K562 (cell line): Measurements from ENCODE around the gene PPDPF. TPM values are rescaled to one million over a fixed set of nuclear protein-coding genes. Genes with fewer than 3 reads are reported as not detected.

Experiments used
- BRD9 ChIP-seq: fragments of 450-650 bp; IDR thresholded peaks from 2 replicates; pipeline ENCODE4 v1.6.1; 2018; ENCODE audit warnings: low read depth; ENCODE audit not compliant: partially characterized antibody
- CCNT2 ChIP-seq: IDR thresholded peaks from 2 replicates; pipeline ENCODE4 v1.6.1; 2011; ENCODE audit warnings: borderline replicate concordance, low read depth, mild to moderate bottlenecking, moderate library complexity, mixed read lengths, low read length; ENCODE audit not compliant: insufficient read length; ENCODE audit errors: extremely low read depth
- FOS ChIP-seq: IDR thresholded peaks from 3 replicates; pipeline ENCODE4 v1.6.1; 2011; ENCODE audit not compliant: insufficient read length; ENCODE audit errors: extremely low read depth
- FOXK1 ChIP-seq: sonication (generic); formaldehyde crosslinking; IDR thresholded peaks from 2 replicates; pipeline ENCODE4 v1.8.0; 2022; ENCODE audit warnings: missing genetic modification reagents, mild to moderate bottlenecking, borderline replicate concordance
- IRF2 ChIP-seq: sonication (generic); formaldehyde crosslinking; IDR thresholded peaks from 2 replicates; pipeline ENCODE4 v1.8.1; 2022; ENCODE audit warnings: mild to moderate bottlenecking, missing genetic modification reagents
- KAT7 ChIP-seq: sonication (generic); formaldehyde crosslinking; IDR thresholded peaks from 2 replicates; pipeline ENCODE4 v1.8.0; 2022; ENCODE audit warnings: missing genetic modification reagents, mild to moderate bottlenecking, borderline replicate concordance
- MAX ChIP-seq: sonication (generic); formaldehyde crosslinking; IDR thresholded peaks from 2 replicates; pipeline ENCODE4 v1.9.0; 2022; ENCODE audit warnings: mild to moderate bottlenecking, missing genetic modification reagents
- MEIS2 ChIP-seq: fragments of 450-650 bp; IDR thresholded peaks from 2 replicates; pipeline ENCODE4 v1.6.1; 2014; ENCODE audit warnings: mild to moderate bottlenecking; ENCODE audit not compliant: partially characterized antibody
- NFYB ChIP-seq: IDR thresholded peaks from 2 replicates; pipeline ENCODE4 v1.6.1; 2011; ENCODE audit warnings: mild to moderate bottlenecking, moderate library complexity; ENCODE audit not compliant: insufficient read length; ENCODE audit errors: extremely low read depth
- SAFB2 ChIP-seq: fragments of 200-400 bp; formaldehyde crosslinking; IDR thresholded peaks from 2 replicates; pipeline ENCODE4 v1.6.1; 2018; ENCODE audit warnings: borderline replicate concordance, low read length, low read depth, moderate library complexity; ENCODE audit not compliant: severe bottlenecking
- SNRNP70 ChIP-seq: fragments of 200-400 bp; formaldehyde crosslinking; optimal IDR thresholded peaks from 2 replicates; pipeline ENCODE3; 2017; ENCODE audit warnings: low read depth, low read length
- SP1 ChIP-seq: sonication (generic); formaldehyde crosslinking; IDR thresholded peaks from 2 replicates; pipeline ENCODE4 v1.8.1; 2022; ENCODE audit warnings: mild to moderate bottlenecking, missing genetic modification reagents
- ZBTB43 ChIP-seq: sonication (generic); formaldehyde crosslinking; IDR thresholded peaks from 2 replicates; pipeline ENCODE4 v1.8.0; 2023; ENCODE audit warnings: mild to moderate bottlenecking, missing genetic modification reagents
- ZNF282 ChIP-seq: sonication (generic); formaldehyde crosslinking; IDR thresholded peaks from 2 replicates; pipeline ENCODE4 v1.8.1; 2023; ENCODE audit warnings: missing genetic modification reagents
- ZNF518B ChIP-seq: fragments of 250-450 bp; sonication (Bioruptor Pico); IDR thresholded peaks from 2 replicates; pipeline ENCODE4 v1.5.0; 2021; ENCODE audit warnings: mild to moderate bottlenecking, moderate library complexity
- ZNF584 ChIP-seq: fragments of 200-800 bp; sonication (Bioruptor generic); IDR thresholded peaks from 2 replicates; pipeline ENCODE4 v1.6.1; 2016; ENCODE audit warnings: low read depth, mild to moderate bottlenecking, missing genetic modification characterization, missing compliant biosample characterization
- polyA plus RNA-seq, 8 experiments: library from polyadenylated mRNA; depleted of rRNA in 4 of 8; stranded (reverse) in 5 of 8; unstranded in 3 of 8; fragments of >200 nt; fragmentation: Nextera tagmentation in 2 of 8; fragmentation: Illumina TruSeq in 1 of 8; extraction: Ambion mirVana in 2 of 8; extraction: Trizol in 1 of 8; gene quantifications; 2 replicates each; pipeline versions ENCODE4 v1.2.1 to v1.2.3, GENCODE V29; 2011 to 2014; ENCODE audit warnings: inconsistent platforms in 1 of 8, missing spikeins in 1 of 8
- total RNA-seq, 7 experiments: library from RNA; depleted of rRNA in 6 of 7; stranded (reverse); fragments of >200 nt in 6 of 7; fragmentation: Illumina TruSeq in 2 of 7; extraction: Trizol in 2 of 7; gene quantifications; 2 replicates each; pipeline versions ENCODE4 v1.2.1 to v1.2.3, GENCODE V29; 2011 to 2021; ENCODE audit warnings: low replicate concordance in 1 of 7
- TF ChIP-seq, protein P1 (sequence below): fragments of 450-650 bp; IDR thresholded peaks from 2 replicates; pipeline ENCODE4 v1.6.1; 2017; ENCODE audit warnings: mild to moderate bottlenecking, moderate library complexity

PPDPF gene
- total and polyA plus RNA-seq, 9 of the 15 experiments (the other 6 are each of a cell fraction or from before 2014, with no cell fraction given): 0.77 to 233 (median 10.5) TPM

DNA sequence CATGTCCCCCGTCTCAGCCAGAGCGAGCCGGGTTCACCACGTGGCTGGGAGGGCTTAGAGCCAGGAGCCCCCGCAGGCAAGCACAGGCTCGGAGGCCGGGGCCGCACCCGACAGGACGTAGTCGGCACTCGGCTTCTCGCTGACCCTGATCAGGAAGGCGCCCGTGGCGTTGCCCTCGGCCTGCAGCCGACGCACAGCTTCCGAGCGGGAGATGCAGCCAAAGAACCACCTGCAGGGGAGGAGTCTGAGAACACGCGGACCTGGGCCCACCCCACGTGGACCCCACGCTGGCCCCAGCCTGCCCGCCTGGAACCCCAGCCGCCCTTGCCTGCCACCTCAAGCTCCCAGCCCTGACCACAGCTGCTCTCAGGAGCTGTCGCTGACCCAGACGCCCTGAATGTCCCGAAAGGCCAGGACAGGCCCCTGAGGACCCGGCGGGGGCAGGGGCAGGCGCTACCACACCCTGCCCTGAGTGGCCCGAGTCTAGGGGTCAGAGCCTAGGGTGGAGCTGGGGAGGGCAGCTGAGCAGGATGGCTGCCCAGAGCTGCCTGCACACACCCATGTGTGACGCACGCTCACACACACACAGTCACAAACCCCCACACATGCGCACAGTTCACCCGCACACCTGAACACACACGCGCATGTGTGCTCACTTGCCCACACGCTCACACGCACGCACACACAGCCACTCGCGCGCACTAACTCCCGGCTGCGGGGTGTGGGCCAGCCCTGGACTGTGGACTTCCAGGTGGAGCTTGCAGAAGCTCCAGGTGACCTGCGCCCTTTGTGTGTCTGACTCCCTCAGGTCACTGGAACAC, 14.5 kb downstream of the PPDPF start (continued):
- TF ChIP-seq KAT7 (CRISPR knock-in tag): no peak
- no peak for TF ChIP-seq SAFB2
- TF ChIP-seq CCNT2: no peak
- TF ChIP-seq SNRNP70: no peak
- no peak for TF ChIP-seq ZNF518B
- TF ChIP-seq FOXK1: peak; percentile 84
- no peak for TF ChIP-seq BRD9
- TF ChIP-seq, protein P1, sequence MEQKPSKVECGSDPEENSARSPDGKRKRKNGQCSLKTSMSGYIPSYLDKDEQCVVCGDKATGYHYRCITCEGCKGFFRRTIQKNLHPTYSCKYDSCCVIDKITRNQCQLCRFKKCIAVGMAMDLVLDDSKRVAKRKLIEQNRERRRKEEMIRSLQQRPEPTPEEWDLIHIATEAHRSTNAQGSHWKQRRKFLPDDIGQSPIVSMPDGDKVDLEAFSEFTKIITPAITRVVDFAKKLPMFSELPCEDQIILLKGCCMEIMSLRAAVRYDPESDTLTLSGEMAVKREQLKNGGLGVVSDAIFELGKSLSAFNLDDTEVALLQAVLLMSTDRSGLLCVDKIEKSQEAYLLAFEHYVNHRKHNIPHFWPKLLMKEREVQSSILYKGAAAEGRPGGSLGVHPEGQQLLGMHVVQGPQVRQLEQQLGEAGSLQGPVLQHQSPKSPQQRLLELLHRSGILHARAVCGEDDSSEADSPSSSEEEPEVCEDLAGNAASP: no peak
- no peak for TF ChIP-seq NFYB
- TF ChIP-seq SP1 (CRISPR knock-in tag): no peak
- 0 out of 2 replicates have a peak, but pooled peaks have one; percentile 71 for TF ChIP-seq ZBTB43 (CRISPR knock-in tag)
- peak; percentile 45; the same call in 1 of the 2 replicates for TF ChIP-seq ZNF282 (CRISPR knock-in tag)
- TF ChIP-seq FOS: no peak
- TF ChIP-seq MAX (CRISPR knock-in tag): peak; percentile 94
- TF ChIP-seq MEIS2: no peak
- TF ChIP-seq IRF2: no peak
- TF ChIP-seq ZNF584 (CRISPR knock-in tag): no peak
